GM12878 (cell line): ENCODE results near the gene TANC2. TPM values are rescaled to one million over a fixed set of nuclear protein-coding genes. Genes with fewer than 3 reads are reported as not detected.

Experiments
- ATAC-seq: fragments of 200-7000 bp; cut with Tn5 transposase; 3 replicates; pipeline ENCODE4 v1.9.1; 2020; ENCODE audit warnings: mild to moderate bottlenecking, moderate library complexity
- BruUV-seq: library from RNA; stranded (reverse); fragments of 400-500 nt; replicated peaks from 2 replicates; lab custom pipeline; 2021; lab: Mats Ljungman, UMichigan
- CTCF ChIA-PET: fragments of 300-600 bp; sonication (Branson Sonifier 250); formaldehyde crosslinking; extraction: SDS; loops from one replicate; lab custom pipeline; 2021; ENCODE audit warnings: inconsistent platforms; lab: Yijun Ruan, JAX
- POLR2A ChIA-PET: fragments of 350-600 bp; formaldehyde crosslinking; extraction: SDS; loops from one replicate; lab custom pipeline; 2021; ENCODE audit warnings: inconsistent platforms; lab: Charles Lee
- RAD21 ChIA-PET: fragments of 300-600 bp; sonication (Branson Sonifier 250); formaldehyde crosslinking; loops from one replicate; lab custom pipeline; 2023; ENCODE audit warnings: antibody characterized with exemption; ENCODE audit not compliant: unreplicated experiment; lab: Charles Lee
- SMC1A ChIA-PET: fragments of 300-600 bp; sonication (Branson Sonifier 250); formaldehyde crosslinking; loops from one replicate; lab custom pipeline; 2023; ENCODE audit not compliant: unreplicated experiment, uncharacterized antibody; lab: Charles Lee
- DNase-seq: peaks from one replicate; pipeline ENCODE4 v3.0.0-alpha.2; 2011; ENCODE audit warnings: low read depth, low spot score
- FAIRE-seq: peaks from 3 replicates; lab custom pipeline; 2011; peaks lifted over from hg19 to GRCh38; lab: Jason Lieb, UNC
- H2AFZ ChIP-seq: 2 replicates; pipeline ENCODE4 v1.6.0; 2011; ENCODE audit warnings: low read depth, low read length, control low read depth; ENCODE audit not compliant: control insufficient read depth
- H3K27ac ChIP-seq: 2 replicates; pipeline ENCODE4 v1.5.1; 2011; ENCODE audit warnings: control low read depth; ENCODE audit not compliant: control insufficient read depth, insufficient read depth
- H3K27me3 ChIP-seq, 2 experiments: replicated peaks in 1 of 2; 2 replicates each; pipeline versions ENCODE4 v1.6.0 to v1.6.1; 2011; ENCODE audit warnings: low read length in 1 of 2; ENCODE audit not compliant: control insufficient read depth in 2 of 2, insufficient read depth in 2 of 2
- H3K36me3 ChIP-seq, 2 experiments: 2 replicates each; pipeline ENCODE4 v1.5.1; 2011; ENCODE audit warnings: low read length in 1 of 2; ENCODE audit not compliant: control insufficient read depth in 2 of 2, insufficient read depth in 2 of 2
- H3K4me1 ChIP-seq: 2 replicates; pipeline ENCODE4 v1.6.1; 2011; ENCODE audit warnings: mild to moderate bottlenecking, low read length, moderate library complexity, mixed read lengths; ENCODE audit not compliant: control insufficient read depth, insufficient read depth
- H3K4me2 ChIP-seq: 2 replicates; pipeline ENCODE4 v1.6.0; 2011; ENCODE audit warnings: control low read depth; ENCODE audit not compliant: control insufficient read depth, insufficient read depth
- H3K4me3 ChIP-seq: fragments of 200-600 bp; sonication (generic); 2 replicates; pipeline ENCODE4 v1.5.1; 2016
- H3K79me2 ChIP-seq: 2 replicates; pipeline ENCODE4 v1.6.0; 2011; ENCODE audit warnings: low read length; ENCODE audit not compliant: control insufficient read depth, insufficient read depth
- H3K9ac ChIP-seq: 2 replicates; pipeline ENCODE4 v1.8.0; 2011; ENCODE audit warnings: low read length, control low read depth, mixed read lengths; ENCODE audit not compliant: control insufficient read depth, insufficient read depth
- H3K9me3 ChIP-seq: replicated peaks from 3 replicates; pipeline ENCODE4 v1.5.1; 2011; ENCODE audit warnings: mild to moderate bottlenecking, low read length; ENCODE audit not compliant: control insufficient read depth, insufficient read depth
- H4K20me1 ChIP-seq: 2 replicates; pipeline ENCODE4 v1.6.0; 2011; ENCODE audit not compliant: control insufficient read depth, insufficient read depth
- ATF3 ChIP-seq: IDR thresholded peaks from 2 replicates; pipeline ENCODE4 v1.6.1; 2011; ENCODE audit warnings: low read depth, mild to moderate bottlenecking, low read length, moderate library complexity, borderline replicate concordance; ENCODE audit errors: extremely low read depth
- CHD1 ChIP-seq: IDR thresholded peaks from 2 replicates; pipeline ENCODE4 v1.6.1; 2012; ENCODE audit warnings: low read depth, low read length, improper control_type of control experiment
- NFXL1 ChIP-seq: fragments of 450-650 bp; IDR thresholded peaks from 2 replicates; pipeline ENCODE4 v1.6.1; 2017; ENCODE audit warnings: antibody characterized with exemption, mild to moderate bottlenecking, borderline replicate concordance
- PKNOX1 ChIP-seq: fragments of 450-650 bp; IDR thresholded peaks from 2 replicates; pipeline ENCODE4 v1.6.1; 2016; ENCODE audit warnings: mild to moderate bottlenecking
- SKIL ChIP-seq: fragments of 450-650 bp; IDR thresholded peaks from 2 replicates; pipeline ENCODE4 v1.6.1; 2017; ENCODE audit warnings: mild to moderate bottlenecking, low read depth, inconsistent platforms; ENCODE audit not compliant: poor library complexity, severe bottlenecking
- SMARCA5 ChIP-seq: fragments of 450-650 bp; IDR thresholded peaks from 2 replicates; pipeline ENCODE4 v1.6.1; 2017; ENCODE audit warnings: mild to moderate bottlenecking
- SPI1 ChIP-seq: IDR thresholded peaks from 2 replicates; pipeline ENCODE4 v1.6.1; 2011; ENCODE audit warnings: low read depth, mild to moderate bottlenecking, low read length, moderate library complexity, borderline replicate concordance; ENCODE audit not compliant: insufficient read depth
- TCF7 ChIP-seq: IDR thresholded peaks from 2 replicates; pipeline ENCODE4 v1.6.1; 2014; ENCODE audit warnings: antibody characterized with exemption, borderline replicate concordance
- WGBS: methylation state at CpG from one replicate; pipeline ENCODE4 v1.1.6; 2016; ENCODE audit warnings: low lambda C conversion rate; ENCODE audit not compliant: insufficient replicate concordance, insufficient coverage; ENCODE audit errors: missing lambda C conversion rate; 5-methylcytosine and 5-hydroxymethylcytosine counted together
- in situ Hi-C: fragments of 300-500 bp; cut with MboI; formaldehyde crosslinking; loops from 9 replicates; pipeline ENCODE4 v1.14.3; 2018; ENCODE audit warnings: mixed read lengths
- intact Hi-C: fragments of 100-400 bp; cut with micrococcal nuclease; formaldehyde crosslinking; loops from one replicate; pipeline ENCODE4 v1.14.2; 2022; ENCODE audit not compliant: unreplicated experiment
- polyA plus RNA-seq, 11 experiments: library from polyadenylated mRNA; depleted of rRNA in 4 of 11; unstranded in 6 of 11; stranded (reverse) in 5 of 11; fragments of >200 nt; fragmentation: Nextera tagmentation in 4 of 11; fragmentation: Illumina TruSeq in 1 of 11; extraction: Ambion mirVana in 4 of 11; extraction: Trizol in 1 of 11; gene quantifications; 1 replicate in 1 of 11; 2 replicates in 10 of 11; pipeline versions ENCODE4 v1.2.1 to v1.2.3, GENCODE V29; 2011 to 2016; ENCODE audit warnings: inconsistent platforms in 2 of 11, missing spikeins in 2 of 11, low read depth in 1 of 11
- total RNA-seq, 4 experiments: library from RNA; depleted of rRNA in 3 of 4; stranded (reverse); fragments of >200 nt in 3 of 4; fragmentation: Illumina TruSeq in 1 of 4; extraction: Trizol in 1 of 4; gene quantifications; 2 replicates each; pipeline versions ENCODE4 v1.2.1 to v1.2.3, GENCODE V29; 2013 to 2021
- TF ChIP-seq, protein P1 (sequence below): fragments of 450-650 bp; IDR thresholded peaks from 2 replicates; pipeline ENCODE4 v1.6.1; 2017; ENCODE audit warnings: low read depth, mild to moderate bottlenecking, moderate library complexity

Gene TANC2
- total and polyA plus RNA-seq, 10 of the 15 experiments (the other 5 are each of a cell fraction or from before 2014, with no cell fraction given): under 0.01 to 0.13 (median 0.03) TPM; not detected in 2

- ChIA-PET CTCF (no interaction called here), RAD21 (no interaction called here), POLR2A (no interaction called here), SMC1A (no interaction called here)
- intact Hi-C loops (no loop called here), in situ Hi-C loops (no loop called here)
- Histone ChIP-seq H3K9me3 (no peaks in the 10 kb centered on the region; the same call in 2 of the 3 replicates), H2AFZ (no peak overlapping the region), H4K20me1 (no peaks in the 10 kb centered on the region), H3K27me3 (no peaks in the 10 kb centered on the region), H3K36me3 (no peaks in the 10 kb centered on the region), H3K27ac (no peak overlapping the region), H3K4me3 (no peak overlapping the region), H3K9ac (no peak overlapping the region), H3K4me1 (no peaks in the 10 kb centered on the region), H3K79me2 (no peaks in the 10 kb centered on the region), H3K4me2 (no peak overlapping the region)
- ATAC-seq: no peak
- no peak for FAIRE-seq
- no peak for DNase-seq
- BruUV-seq: no TSS peak
- 46% methylated on average over 1 of the region's 1 CpG for WGBS
- TF ChIP-seq SKIL (no peak), SPI1 (no peak)
Measured at GRCh38 chr17:62984801-62985200, 18.8 kb downstream of the TANC2 start.

DNA sequence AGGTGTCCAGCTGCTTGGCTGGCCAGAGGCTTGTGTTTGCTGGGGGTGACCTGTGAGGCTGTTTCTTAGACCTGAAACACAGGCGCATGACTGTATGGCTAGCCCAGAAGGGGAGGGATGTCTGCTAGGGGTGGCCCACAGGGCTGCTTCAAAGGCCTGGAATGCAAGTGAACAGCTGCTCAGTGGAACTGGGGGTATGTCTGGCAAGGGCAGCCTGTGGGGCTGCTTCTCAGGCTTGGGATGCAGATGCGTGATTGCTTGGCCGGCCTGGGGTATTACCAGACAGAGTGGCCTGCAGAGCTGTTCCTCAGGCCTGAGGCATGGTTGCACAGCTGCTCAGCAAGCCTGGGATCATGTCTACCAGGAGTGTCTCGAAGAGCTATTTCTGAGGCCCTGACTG is 20.5 kb downstream of the TANC2 start:
- in situ Hi-C loops: no loop called here
- SMC1A ChIA-PET: no interaction called here
- Histone ChIP-seq H4K20me1 (no peaks in the 10 kb centered on the region), H3K36me3 (no peaks in the 10 kb centered on the region), H3K4me2 (no peak overlapping the region), H3K27ac (no peak overlapping the region), H3K4me1 (no peaks in the 10 kb centered on the region), H3K9me3 (no peaks in the 10 kb centered on the region; the same call in 2 of the 3 replicates), H2AFZ (no peak overlapping the region), H3K9ac (no peak overlapping the region), H3K27me3 (no peaks in the 10 kb centered on the region), H3K4me3 (no peak overlapping the region), H3K79me2 (no peaks in the 10 kb centered on the region)
- DNase-seq (no peak), ATAC-seq (no peak), FAIRE-seq (no peak)
- CTCF ChIA-PET: no interaction called here
- POLR2A ChIA-PET: interaction anchor here (0.5 kb wide), 1 partner anchor 1351 kb away, joined by 3 read pairs; no protein-coding TSS in a partner anchor
- intact Hi-C loops: no loop called here
- no TSS peak for BruUV-seq
- 49% methylated on average over 4 of the region's 4 CpGs for WGBS
- RAD21 ChIA-PET: no interaction called here
- TF ChIP-seq TCF7 (no peak), CHD1 (no peak), ATF3 (no peak), NFXL1 (no peak), SMARCA5 (no peak), PKNOX1 (no peak)
- TF ChIP-seq, protein P1, sequence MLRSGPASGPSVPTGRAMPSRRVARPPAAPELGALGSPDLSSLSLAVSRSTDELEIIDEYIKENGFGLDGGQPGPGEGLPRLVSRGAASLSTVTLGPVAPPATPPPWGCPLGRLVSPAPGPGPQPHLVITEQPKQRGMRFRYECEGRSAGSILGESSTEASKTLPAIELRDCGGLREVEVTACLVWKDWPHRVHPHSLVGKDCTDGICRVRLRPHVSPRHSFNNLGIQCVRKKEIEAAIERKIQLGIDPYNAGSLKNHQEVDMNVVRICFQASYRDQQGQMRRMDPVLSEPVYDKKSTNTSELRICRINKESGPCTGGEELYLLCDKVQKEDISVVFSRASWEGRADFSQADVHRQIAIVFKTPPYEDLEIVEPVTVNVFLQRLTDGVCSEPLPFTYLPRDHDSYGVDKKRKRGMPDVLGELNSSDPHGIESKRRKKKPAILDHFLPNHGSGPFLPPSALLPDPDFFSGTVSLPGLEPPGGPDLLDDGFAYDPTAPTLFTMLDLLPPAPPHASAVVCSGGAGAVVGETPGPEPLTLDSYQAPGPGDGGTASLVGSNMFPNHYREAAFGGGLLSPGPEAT: no peak
